Trophoblast cell (in vitro differentiated cells and primary cell): ENCODE measurements around the gene DOCK3.

Experiments
- DNase-seq, 2 donors: peaks; one replicate each; pipeline ENCODE4 v3.0.0-alpha.2; 2016
- H2AFZ ChIP-seq: 2 replicates; pipeline ENCODE4 v1.6.1; 2013; ENCODE audit warnings: low read length, moderate library complexity, mild to moderate bottlenecking; ENCODE audit not compliant: insufficient read depth, poor library complexity
- H2AK5ac ChIP-seq: 2 replicates; pipeline ENCODE4 v1.6.1; 2013; ENCODE audit warnings: mild to moderate bottlenecking, low read length
- H2BK120ac ChIP-seq: 2 replicates; pipeline ENCODE4 v1.6.1; 2013; ENCODE audit warnings: low read length, mild to moderate bottlenecking, moderate library complexity; ENCODE audit not compliant: insufficient read depth, poor library complexity
- H2BK12ac ChIP-seq: 2 replicates; pipeline ENCODE4 v1.6.1; 2013; ENCODE audit warnings: mild to moderate bottlenecking, low read length, moderate library complexity
- H2BK5ac ChIP-seq: 2 replicates; pipeline ENCODE4 v1.6.1; 2013; ENCODE audit warnings: low read length, low read depth, moderate library complexity, mild to moderate bottlenecking; ENCODE audit not compliant: poor library complexity
- H3K14ac ChIP-seq: 2 replicates; pipeline ENCODE4 v1.6.1; 2013; ENCODE audit warnings: mild to moderate bottlenecking, low read length
- H3K18ac ChIP-seq: 2 replicates; pipeline ENCODE4 v1.6.1; 2013; ENCODE audit warnings: mild to moderate bottlenecking, low read length
- H3K23ac ChIP-seq: 2 replicates; pipeline ENCODE4 v1.6.1; 2013; ENCODE audit warnings: low read length
- H3K27ac ChIP-seq: 2 replicates; pipeline ENCODE4 v1.5.1; 2013; ENCODE audit warnings: low read depth, mild to moderate bottlenecking, inconsistent platforms, low read length, moderate library complexity
- H3K27me3 ChIP-seq: 2 replicates; pipeline ENCODE4 v1.6.1; 2013; ENCODE audit warnings: inconsistent platforms, mild to moderate bottlenecking, low read length, moderate library complexity; ENCODE audit not compliant: insufficient read depth
- H3K36me3 ChIP-seq, 2 experiments: 1 replicate in 1 of 2; 2 replicates in 1 of 2; pipeline ENCODE4 v1.6.1; 2013; ENCODE audit warnings: low read length in 2 of 2, mild to moderate bottlenecking in 2 of 2, moderate library complexity in 1 of 2; ENCODE audit not compliant: insufficient read depth in 2 of 2, control insufficient read depth in 1 of 2
- H3K4ac ChIP-seq: 2 replicates; pipeline ENCODE4 v1.6.1; 2013; ENCODE audit warnings: low read depth, mild to moderate bottlenecking, low read length, moderate library complexity
- H3K4me1 ChIP-seq, 2 experiments: 1 replicate in 1 of 2; 2 replicates in 1 of 2; pipeline ENCODE4 v1.6.1; 2013; ENCODE audit warnings: low read length in 2 of 2, mild to moderate bottlenecking in 2 of 2, moderate library complexity in 1 of 2; ENCODE audit not compliant: insufficient read depth in 2 of 2, control insufficient read depth in 1 of 2
- H3K4me2 ChIP-seq: 2 replicates; pipeline ENCODE4 v1.6.1; 2013; ENCODE audit warnings: inconsistent platforms, mild to moderate bottlenecking, low read length, moderate library complexity
- H3K4me3 ChIP-seq: 2 replicates; pipeline ENCODE4 v1.5.1; 2013; ENCODE audit warnings: mild to moderate bottlenecking, low read depth, low read length, inconsistent platforms
- H3K79me1 ChIP-seq: one replicate; pipeline ENCODE4 v1.6.1; 2013; ENCODE audit warnings: low read length
- H3K79me2 ChIP-seq: 2 replicates; pipeline ENCODE4 v1.6.1; 2013; ENCODE audit warnings: low read length, mild to moderate bottlenecking; ENCODE audit not compliant: control insufficient read depth, insufficient read depth, poor library complexity
- H3K9ac ChIP-seq: 2 replicates; pipeline ENCODE4 v1.6.1; 2013; ENCODE audit warnings: mild to moderate bottlenecking, low read length
- H3K9me3 ChIP-seq: 2 replicates; pipeline ENCODE4 v1.6.1; 2013; ENCODE audit warnings: low read depth, mild to moderate bottlenecking, control low read depth, inconsistent platforms, low read length; ENCODE audit not compliant: insufficient read depth
- H4K12ac ChIP-seq: 2 replicates; pipeline ENCODE4 v1.6.1; 2013; ENCODE audit warnings: low read depth, mild to moderate bottlenecking, low read length, moderate library complexity
- H4K8ac ChIP-seq: 2 replicates; pipeline ENCODE4 v1.6.1; 2013; ENCODE audit warnings: low read depth, mild to moderate bottlenecking, low read length, moderate library complexity
- H4K91ac ChIP-seq: one replicate; pipeline ENCODE4 v1.6.1; 2013; ENCODE audit warnings: low read depth, mild to moderate bottlenecking, low read length, moderate library complexity
- WGBS: extraction: QIAGEN DNeasy Blood & Tissue Kit; methylation state at CpG from one replicate; pipeline ENCODE4 v1.1.7; 2013; ENCODE audit warnings: missing lambda C conversion rate; ENCODE audit not compliant: insufficient read length, insufficient coverage; ENCODE audit errors: extremely low coverage; 5-methylcytosine and 5-hydroxymethylcytosine counted together

DOCK3 gene

GRCh38 chr3:51002495-51002894 lies 327.8 kb downstream of the DOCK3 start:
- Histone ChIP-seq H4K91ac (no peak overlapping the region), H3K4me3 (no peak overlapping the region), H3K4me2 (no peak overlapping the region), H3K4me1 (no peaks in the 10 kb centered on the region), H4K12ac (no peak overlapping the region), H3K79me2 (no peaks in the 10 kb centered on the region), H2BK12ac (no peak overlapping the region), H2AK5ac (no peak overlapping the region), H2BK5ac (no peak overlapping the region), H3K18ac (no peak overlapping the region), H3K79me1 (no peaks in the 10 kb centered on the region), H3K27me3 (no peaks in the 10 kb centered on the region), H4K8ac (no peak overlapping the region), H3K4ac (no peak overlapping the region), H3K27ac (no peak overlapping the region), H3K36me3 (no peaks in the 10 kb centered on the region), H2AFZ (no peak overlapping the region), H3K14ac (no peak overlapping the region), H3K9me3 (no peaks in the 10 kb centered on the region), H3K9ac (no peak overlapping the region), H3K23ac (no peak overlapping the region), H2BK120ac (no peak overlapping the region)
- no peak for DNase-seq

- H3K79me1 ChIP-seq = no peaks in the 10 kb centered on the region
- H4K12ac ChIP-seq = no peak overlapping the region
- H3K9me3 ChIP-seq = no peaks in the 10 kb centered on the region
- no peaks in the 10 kb centered on the region for H3K4me1 ChIP-seq
- no peak overlapping the region for H4K8ac ChIP-seq
- H3K14ac ChIP-seq = no peak overlapping the region
- no peak overlapping the region for H3K4me3 ChIP-seq
- H2BK12ac ChIP-seq = no peak overlapping the region
- H2AK5ac ChIP-seq = no peak overlapping the region
- H3K18ac ChIP-seq = no peak overlapping the region
- no peaks in the 10 kb centered on the region for H3K36me3 ChIP-seq
- no peak for DNase-seq
- no peak overlapping the region for H3K9ac ChIP-seq
- H3K4ac ChIP-seq = no peak overlapping the region
- H4K91ac ChIP-seq = no peak overlapping the region
- no peaks in the 10 kb centered on the region for H3K79me2 ChIP-seq
- H2BK120ac ChIP-seq = no peak overlapping the region
- H3K23ac ChIP-seq = no peak overlapping the region
- no peak overlapping the region for H3K4me2 ChIP-seq
- H2BK5ac ChIP-seq = no peak overlapping the region
- no CpG with 5 or more reads among the region's 2 CpGs for WGBS
- H2AFZ ChIP-seq = no peak overlapping the region
- H3K27me3 ChIP-seq = no peaks in the 10 kb centered on the region
- H3K27ac ChIP-seq = no peak overlapping the region
Observed at GRCh38 chr3:51004235-51004634, 329.5 kb downstream of the DOCK3 start.

- Histone ChIP-seq H3K9me3 (no peaks in the 10 kb centered on the region), H3K79me1 (no peaks in the 10 kb centered on the region), H2AK5ac (no peak overlapping the region), H3K79me2 (no peaks in the 10 kb centered on the region), H3K27ac (no peak overlapping the region), H2BK5ac (no peak overlapping the region), H3K4me2 (no peak overlapping the region), H2BK12ac (no peak overlapping the region), H2BK120ac (no peak overlapping the region), H3K18ac (no peak overlapping the region), H3K36me3 (no peaks in the 10 kb centered on the region), H3K4me1 (peaks cover 3 to 4% of the 10 kb centered on the region in 2 experiments), H3K23ac (no peak overlapping the region), H3K4ac (no peak overlapping the region), H3K4me3 (no peak overlapping the region), H3K27me3 (no peaks in the 10 kb centered on the region), H3K9ac (no peak overlapping the region), H4K91ac (no peak overlapping the region), H2AFZ (no peak overlapping the region), H4K8ac (no peak overlapping the region), H3K14ac (no peak overlapping the region), H4K12ac (no peak overlapping the region)
- DNase-seq = no peak
Observed at GRCh38 chr3:51024121-51024520, 349.4 kb downstream of the DOCK3 start.

DNA sequence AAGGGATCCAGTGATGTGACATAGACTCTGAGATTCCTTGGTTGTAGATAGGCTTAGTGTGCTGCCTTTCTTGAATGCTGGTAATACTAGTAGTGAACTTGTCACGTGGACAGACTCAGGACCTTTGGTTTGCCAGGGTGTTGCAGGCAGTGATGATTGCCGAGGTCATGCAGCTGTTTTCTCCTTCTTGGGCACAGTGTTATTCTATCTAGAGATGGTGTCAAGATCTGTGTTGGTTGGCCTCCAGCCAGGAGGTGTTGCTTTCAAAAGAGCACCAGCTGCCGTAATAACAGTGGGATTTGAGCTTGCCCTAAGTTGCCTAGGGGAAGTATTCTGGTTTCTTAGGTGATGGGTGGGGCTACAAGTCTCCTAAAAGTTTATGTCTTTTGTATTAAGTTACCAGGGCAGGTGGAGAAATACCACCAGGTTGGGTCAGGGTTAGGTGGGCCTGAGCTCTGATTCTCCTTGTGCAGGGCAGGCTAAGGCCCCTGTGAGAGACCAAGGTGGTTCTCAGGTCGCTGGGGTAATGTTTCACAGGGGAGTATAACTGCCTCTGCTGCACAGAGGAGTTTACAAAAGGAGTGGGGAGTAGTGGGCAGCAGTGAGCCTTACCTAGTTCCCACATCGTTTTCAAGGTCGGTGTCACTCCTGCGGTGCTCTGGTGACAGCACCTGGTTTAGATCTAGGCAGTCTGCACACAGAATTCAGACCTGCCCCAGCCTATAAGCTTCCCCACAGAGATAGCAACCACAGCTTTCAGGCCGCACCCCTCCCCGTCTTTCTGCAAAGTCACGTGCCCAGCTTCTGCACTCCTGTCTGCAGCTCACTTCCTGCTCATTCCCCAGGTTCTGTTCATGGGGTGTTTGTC lies 350.3 kb downstream of the DOCK3 start:
- no CpG with 5 or more reads among the region's 10 CpGs for WGBS
- Histone ChIP-seq H3K9me3 (peaks cover 2% of the 10 kb centered on the region), H3K27ac (no peak overlapping the region), H3K4ac (no peak overlapping the region), H3K9ac (no peak overlapping the region), H3K79me1 (no peaks in the 10 kb centered on the region), H3K14ac (no peak overlapping the region), H3K4me2 (no peak overlapping the region), H3K27me3 (no peaks in the 10 kb centered on the region), H2BK5ac (no peak overlapping the region), H3K4me1 (peaks cover 3 to 4% of the 10 kb centered on the region in 2 experiments), H3K23ac (no peak overlapping the region), H4K91ac (no peak overlapping the region), H2BK12ac (no peak overlapping the region), H3K36me3 (no peaks in the 10 kb centered on the region), H2AFZ (no peak overlapping the region), H2BK120ac (no peak overlapping the region), H3K79me2 (no peaks in the 10 kb centered on the region), H2AK5ac (no peak overlapping the region), H4K8ac (no peak overlapping the region), H4K12ac (no peak overlapping the region), H3K4me3 (no peak overlapping the region), H3K18ac (no peak overlapping the region)
- DNase-seq = no peak
